GM20431 (cell line): ENCODE data around the gene BIN1.

ENCODE experiments used
- in situ Hi-C: fragments of 300-500 bp; cut with MseI, MboI; formaldehyde crosslinking; loops from one replicate; pipeline ENCODE4 v1.15.0; 2020; ENCODE audit warnings: low sequenced_read_pairs; ENCODE audit not compliant: unreplicated experiment

Gene BIN1

GRCh38 chr2:127106991-127107621 is at the start of gene BIN1:
Gene BIN1, minus strand, starts transcription at chr2:127107154. Its CDS starts 211 bp downstream, at chr2:127106943.
- in situ Hi-C loops: no loop called here

GRCh38 chr2:127155947-127156346 is 49.0 kb upstream of the BIN1 start:
- in situ Hi-C loops: no loop called here

- in situ Hi-C loops: no loop called here
These were observed 48.2 kb upstream of the BIN1 start for GRCh38 chr2:127155028-127155581.

GRCh38 chr2:127154396-127154795 is 47.4 kb upstream of the BIN1 start:
- in situ Hi-C loops: no loop called here

GRCh38 chr2:127153691-127154158 is 46.8 kb upstream of the BIN1 start:
- in situ Hi-C loops: no loop called here

- in situ Hi-C loops: no loop called here
These were observed 44.0 kb upstream of the BIN1 start for GRCh38 chr2:127150996-127151395.

GRCh38 chr2:127149384-127149783 is 42.4 kb upstream of the BIN1 start:
- in situ Hi-C loops: no loop called here

- in situ Hi-C loops: no loop called here
These were observed 40.0 kb upstream of the BIN1 start for GRCh38 chr2:127146820-127147502.

- in situ Hi-C loops: no loop called here
These were observed 39.2 kb upstream of the BIN1 start for GRCh38 chr2:127146071-127146725.

GRCh38 chr2:127145280-127145895 is 38.4 kb upstream of the BIN1 start:
- in situ Hi-C loops: no loop called here

- in situ Hi-C loops: no loop called here
These were observed 37.2 kb upstream of the BIN1 start for GRCh38 chr2:127143841-127144782.

GRCh38 chr2:127142663-127143630 is 36.0 kb upstream of the BIN1 start:
- in situ Hi-C loops: no loop called here

- in situ Hi-C loops: no loop called here
These were observed 33.6 kb upstream of the BIN1 start for GRCh38 chr2:127140538-127140937.

GRCh38 chr2:127139766-127140165 is 32.8 kb upstream of the BIN1 start:
- in situ Hi-C loops: no loop called here

GRCh38 chr2:127138281-127138680 is 31.3 kb upstream of the BIN1 start:
- in situ Hi-C loops: no loop called here

GRCh38 chr2:127137741-127138140 is 30.8 kb upstream of the BIN1 start:
- in situ Hi-C loops: no loop called here

GRCh38 chr2:127137225-127137624 is 30.3 kb upstream of the BIN1 start:
- in situ Hi-C loops: no loop called here
